Prostate gland (tissue), 2 donors: Measurements from ENCODE around the gene TRIM29. TPM values are rescaled to one million over a fixed set of nuclear protein-coding genes. Genes with fewer than 3 reads are reported as not detected.
A peak's percentile ranks its signal among the peaks of the same experiment; 100 is the strongest.

Source experiments
- DNase-seq: peaks from one replicate; pipeline ENCODE4 v3.0.0-alpha.2; 2019; ENCODE audit warnings: low spot score
- H3K27ac ChIP-seq, 2 donors: fragments of 200-600 bp; sonication (generic); 2 replicates each; pipeline ENCODE4 v1.5.1; 2017 to 2019
- H3K27me3 ChIP-seq: fragments of 200-600 bp; sonication (generic); replicated peaks from 2 replicates; pipeline ENCODE4 v1.5.1; 2019; ENCODE audit not compliant: insufficient read depth
- H3K36me3 ChIP-seq, 2 donors: fragments of 200-600 bp; sonication (generic); 1 replicate in 1 of 2; 2 replicates in 1 of 2; pipeline versions ENCODE4 v1.5.1 to v1.8.1; 2017 to 2019
- H3K4me1 ChIP-seq: fragments of 200-600 bp; sonication (generic); replicated peaks from 2 replicates; pipeline ENCODE4 v1.5.1; 2019
- H3K4me3 ChIP-seq, 2 donors: fragments of 200-600 bp; sonication (generic); 2 replicates each; pipeline ENCODE4 v1.5.1; 2017 to 2019
- H3K9me3 ChIP-seq: fragments of 200-600 bp; sonication (generic); 2 replicates; pipeline ENCODE4 v1.5.1; 2017
- CTCF ChIP-seq, 4 experiments: fragments of 200-600 bp in 2 of 4; fragments of 450-650 bp in 2 of 4; sonication (generic) in 2 of 4; IDR thresholded peaks; 1 replicate in 3 of 4; 2 replicates in 1 of 4; pipeline ENCODE4 v1.5.1; 2016 to 2019; ENCODE audit warnings: antibody characterized with exemption in 4 of 4, mild to moderate bottlenecking in 2 of 4, moderate library complexity in 2 of 4
- POLR2A ChIP-seq: fragments of 450-650 bp; IDR thresholded peaks from one replicate; pipeline ENCODE4 v1.6.1; 2016; ENCODE audit warnings: antibody characterized with exemption, mild to moderate bottlenecking
- POLR2AphosphoS5 ChIP-seq: sonication (generic); formaldehyde crosslinking; IDR thresholded peaks from one replicate; pipeline ENCODE4 v1.6.1; 2017; ENCODE audit warnings: antibody characterized with exemption
- WGBS: methylation state at CpG from one replicate; pipeline ENCODE4 v1.1.5; 2018; 5-methylcytosine and 5-hydroxymethylcytosine counted together
- intact Hi-C: fragments of 100-400 bp; cut with DNase I; formaldehyde crosslinking; loops from one replicate; pipeline ENCODE4 v1.14.2; 2022
- total RNA-seq, 2 donors: library from RNA; depleted of rRNA; stranded (reverse); fragments of >200 nt; gene quantifications; one replicate each; pipeline ENCODE4 v1.1.0, GENCODE V29; 2016

The TRIM29 gene
- total RNA-seq, 2 donors from 2014 or later: 73.7 to 126 TPM

DNA sequence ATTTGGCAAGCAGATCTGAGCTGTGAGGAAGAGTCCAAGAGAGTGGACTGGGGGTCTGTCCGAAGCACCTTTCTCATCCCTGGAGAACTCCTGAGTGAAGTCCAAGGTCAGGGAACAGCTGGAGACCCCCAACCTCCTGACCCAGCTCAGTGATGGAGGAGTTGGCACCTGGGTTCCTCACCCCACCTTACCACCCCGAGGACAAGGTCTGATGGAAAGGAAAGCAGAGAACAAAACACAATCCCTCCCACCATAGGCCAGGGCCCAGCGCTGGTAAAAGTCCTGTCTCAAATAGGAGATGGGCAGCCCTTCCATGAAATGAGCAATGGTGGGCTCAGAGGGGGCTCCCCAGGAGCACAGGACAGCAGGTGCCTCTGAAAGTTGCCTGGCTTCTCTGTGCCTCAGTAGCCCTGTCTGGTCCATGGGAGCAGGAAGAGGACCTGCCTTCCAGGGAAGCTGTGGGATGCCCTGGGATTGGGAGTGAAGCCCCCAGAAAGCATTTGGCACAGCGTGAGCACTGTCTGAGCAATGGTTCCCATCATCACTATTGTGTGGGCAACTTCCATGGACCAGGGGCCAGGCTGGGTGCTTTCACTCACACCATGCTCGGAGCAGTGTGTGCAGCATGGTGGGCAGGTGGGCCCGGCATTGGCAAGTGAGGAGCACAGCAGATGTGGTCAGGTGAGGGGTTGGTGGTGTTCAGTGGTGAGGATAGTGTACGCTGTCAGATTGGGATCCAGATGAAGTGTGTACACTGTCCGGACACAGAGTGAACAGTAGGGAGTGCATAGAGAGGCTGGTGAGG is 7.5 kb downstream of the TRIM29 start:
- Histone ChIP-seq H3K36me3 (no peaks in the 10 kb centered on the region), H3K27ac (peak overlapping the region; percentile 82 to 84), H3K4me3 (no peak overlapping the region), H3K4me1 (peaks cover 4% of the 10 kb centered on the region), H3K27me3 (no peaks in the 10 kb centered on the region), H3K9me3 (no peaks in the 10 kb centered on the region)
- 69% methylated on average over 8 of the region's 8 CpGs for WGBS
- DNase-seq: no peak
- TF ChIP-seq POLR2A (no peak), POLR2AphosphoS5 (no peak), CTCF (IDR thresholded peaks at IDR 0.05) (no peak)
- intact Hi-C loops: no loop called here

DNA sequence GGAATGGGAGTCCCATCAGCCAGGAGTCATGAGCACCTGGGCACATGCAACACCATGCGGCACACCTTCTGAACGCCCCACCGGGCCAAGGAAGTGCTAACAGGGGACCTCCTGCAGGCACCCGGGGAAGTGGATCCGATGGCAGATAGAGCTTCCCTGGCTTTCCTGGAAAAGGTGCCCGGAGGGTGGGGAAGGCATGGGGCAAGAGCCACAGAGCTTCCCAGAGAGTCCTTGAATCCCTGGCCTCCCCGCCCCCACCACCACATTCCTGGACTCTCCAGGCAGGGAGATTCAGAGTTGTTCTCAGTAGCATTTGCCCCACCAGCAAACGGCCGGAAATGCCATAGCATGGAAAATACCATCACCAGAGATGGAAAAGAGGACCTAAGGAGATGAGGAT is 8.3 kb downstream of the TRIM29 start:
- TF ChIP-seq POLR2AphosphoS5 (no peak), CTCF (IDR thresholded peaks at IDR 0.05) (no peak), POLR2A (no peak)
- Histone ChIP-seq H3K9me3 (no peaks in the 10 kb centered on the region), H3K36me3 (no peaks in the 10 kb centered on the region), H3K4me1 (peaks cover 4% of the 10 kb centered on the region), H3K27me3 (no peaks in the 10 kb centered on the region), H3K27ac (peak overlapping the region; percentile 82 to 84), H3K4me3 (no peak overlapping the region)
- no peak for DNase-seq
- intact Hi-C loops: no loop called here
- WGBS: 61% methylated on average over 9 of the region's 9 CpGs

GRCh38 chr11:120128392-120129119 is 9.4 kb downstream of the TRIM29 start:
- Histone ChIP-seq H3K36me3 (no peaks in the 10 kb centered on the region), H3K27ac (peak overlapping the region; percentile 82 to 84), H3K27me3 (no peaks in the 10 kb centered on the region), H3K4me1 (peaks cover 4% of the 10 kb centered on the region), H3K9me3 (no peaks in the 10 kb centered on the region), H3K4me3 (no peak overlapping the region)
- intact Hi-C loops: no loop called here
- 18% methylated on average over 14 of the region's 14 CpGs for WGBS
- TF ChIP-seq CTCF (IDR thresholded peaks at IDR 0.05): peak in 2 of 4 experiments; percentile 2 to 34
- TF ChIP-seq POLR2A: peak; percentile 88
- peak; percentile 97 for TF ChIP-seq POLR2AphosphoS5
- DNase-seq: peak; percentile 96

- peak overlapping the region; percentile 82 to 84 for H3K27ac ChIP-seq
- DNase-seq: no peak
- H3K36me3 ChIP-seq: no peaks in the 10 kb centered on the region
- no peaks in the 10 kb centered on the region for H3K9me3 ChIP-seq
- H3K4me3 ChIP-seq: no peak overlapping the region
- WGBS: 88% methylated on average over 7 of the region's 7 CpGs
- TF ChIP-seq POLR2AphosphoS5 (no peak), POLR2A (no peak), CTCF (IDR thresholded peaks at IDR 0.05) (no peak)
- no peaks in the 10 kb centered on the region for H3K27me3 ChIP-seq
- intact Hi-C loops: no loop called here
- H3K4me1 ChIP-seq: peaks cover 4% of the 10 kb centered on the region
These were observed 10.7 kb downstream of the TRIM29 start for GRCh38 chr11:120127236-120127635.
